ENCODE results near the gene TMEM134.
A peak's percentile ranks its signal among the peaks of the same experiment; 100 is the strongest.
"Not testable (repeated sequence)": the region's sequence is repeated elsewhere in the genome, so short reads cannot be mapped to it uniquely, and the experiment has no call there.

TMEM134 gene

GRCh38 chr11:67468759-67469507 is at the start of gene TMEM134:
TMEM134 (minus strand) TSS chr11:67469251; CDS start chr11:67469192, 59 bp downstream.
- peak within 1 kb of the TSS; percentile 87 for H3K27ac ChIP-seq
- peak; percentile 43 for DNase-seq (ENCODE audit: low read depth, low spot score)

DNA sequence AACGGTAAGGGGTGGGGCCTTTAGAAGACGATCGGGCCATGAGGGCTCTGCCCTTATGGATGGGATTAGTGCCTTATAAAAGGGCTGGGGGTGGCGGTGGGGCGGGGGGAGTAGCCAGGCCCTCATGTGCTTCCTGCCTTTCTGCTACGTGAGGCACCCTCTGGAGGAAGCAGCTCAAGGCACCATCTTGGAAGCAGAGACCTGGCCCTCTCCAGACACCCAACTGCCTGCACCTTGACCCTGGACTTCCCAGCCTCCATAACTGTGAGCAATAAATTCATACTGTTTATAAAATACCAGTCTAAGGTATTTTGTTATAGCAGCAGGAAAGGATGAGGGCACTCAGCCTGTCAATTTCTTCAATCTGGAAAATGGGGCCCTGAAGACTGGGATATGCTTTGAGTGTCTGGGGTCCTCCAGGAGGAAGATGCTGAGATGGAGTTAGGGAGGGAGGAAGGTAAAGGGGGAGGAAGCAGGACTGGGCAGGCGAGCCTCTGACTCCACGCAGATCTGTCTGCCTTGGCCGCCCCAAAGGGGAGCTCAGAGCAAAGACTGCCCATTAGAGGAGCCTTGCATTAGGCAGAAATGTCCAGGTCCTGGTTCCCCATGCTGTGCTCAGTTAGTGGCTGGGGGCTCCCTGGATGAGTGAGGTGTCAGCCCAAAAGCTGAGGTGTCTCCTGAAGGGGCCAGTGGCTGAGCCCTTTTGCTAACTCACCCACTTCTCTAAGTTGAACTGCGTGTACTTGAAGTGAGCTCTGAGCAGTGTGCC is 48.9 kb upstream of the TMEM134 start:
- no peak for DNase-seq (ENCODE audit: low read depth, low spot score)
- no peak overlapping the region for H3K27ac ChIP-seq

DNA sequence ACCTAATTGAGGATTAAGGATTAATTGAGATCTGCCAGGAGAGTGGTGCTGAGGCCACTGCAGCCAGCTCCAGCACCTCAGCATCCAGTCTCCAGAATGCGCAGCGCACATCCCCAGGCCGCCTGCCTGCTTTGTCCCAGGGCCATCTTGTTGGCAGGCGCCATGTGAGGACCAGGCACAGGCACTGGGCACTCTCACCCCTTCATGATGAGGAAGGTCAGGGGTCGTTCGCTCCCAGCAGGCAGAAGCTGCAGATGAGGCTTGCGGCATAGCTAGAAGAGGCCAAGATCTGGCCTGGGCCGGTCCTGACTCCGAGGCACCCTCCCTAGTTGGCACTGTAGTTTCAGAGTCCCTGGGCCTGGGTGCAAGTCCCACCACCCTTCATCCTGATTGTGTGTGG is 47.8 kb upstream of the TMEM134 start:
- H3K27ac ChIP-seq, result no peak overlapping the region
- no peak for DNase-seq (ENCODE audit: low read depth, low spot score)

- no peak for DNase-seq (ENCODE audit: low read depth, low spot score)
- H3K27ac ChIP-seq, result no peak overlapping the region
Observed at GRCh38 chr11:67514116-67514515, 45.1 kb upstream of the TMEM134 start.

DNA sequence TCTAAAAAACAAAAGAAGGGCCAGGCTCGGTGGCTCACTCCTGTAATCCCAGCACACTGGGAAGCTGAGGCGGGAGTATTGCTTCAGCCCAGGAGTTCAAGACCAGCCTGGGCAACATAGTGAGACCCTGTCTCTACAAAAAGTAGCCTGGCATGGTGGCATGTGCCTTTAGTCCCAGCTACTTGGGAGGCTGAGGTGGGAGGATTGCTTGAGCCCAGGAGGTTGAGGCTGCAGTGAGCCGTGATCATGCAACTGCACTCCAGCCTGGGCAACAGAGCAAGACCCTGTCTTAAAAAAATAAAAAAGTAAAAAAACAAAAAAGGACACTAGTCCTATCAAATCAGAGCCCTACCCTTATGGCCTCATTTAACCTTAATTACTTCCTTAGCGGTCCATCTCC is 42.5 kb upstream of the TMEM134 start:
- not testable (repeated sequence) for H3K27ac ChIP-seq; DNase-seq (ENCODE audit: low read depth, low spot score)

DNA sequence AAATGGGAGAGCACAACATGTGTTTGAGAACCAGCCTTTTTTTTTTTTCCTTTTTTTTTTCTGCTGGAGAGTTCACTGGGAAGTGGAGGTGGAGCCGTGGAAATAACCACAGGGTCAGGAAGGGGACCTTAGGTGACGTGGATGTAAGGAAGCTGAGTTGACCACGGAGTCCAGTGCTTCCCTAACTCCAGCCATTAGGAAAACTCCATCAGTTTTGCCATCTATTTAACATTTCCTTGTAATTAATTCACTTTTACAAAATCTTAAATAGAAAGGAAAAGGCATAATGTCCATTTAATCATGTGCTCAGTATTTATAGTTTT is 40.9 kb upstream of the TMEM134 start:
- DNase-seq (ENCODE audit: low read depth, low spot score), result no peak
- no peak overlapping the region for H3K27ac ChIP-seq

DNA sequence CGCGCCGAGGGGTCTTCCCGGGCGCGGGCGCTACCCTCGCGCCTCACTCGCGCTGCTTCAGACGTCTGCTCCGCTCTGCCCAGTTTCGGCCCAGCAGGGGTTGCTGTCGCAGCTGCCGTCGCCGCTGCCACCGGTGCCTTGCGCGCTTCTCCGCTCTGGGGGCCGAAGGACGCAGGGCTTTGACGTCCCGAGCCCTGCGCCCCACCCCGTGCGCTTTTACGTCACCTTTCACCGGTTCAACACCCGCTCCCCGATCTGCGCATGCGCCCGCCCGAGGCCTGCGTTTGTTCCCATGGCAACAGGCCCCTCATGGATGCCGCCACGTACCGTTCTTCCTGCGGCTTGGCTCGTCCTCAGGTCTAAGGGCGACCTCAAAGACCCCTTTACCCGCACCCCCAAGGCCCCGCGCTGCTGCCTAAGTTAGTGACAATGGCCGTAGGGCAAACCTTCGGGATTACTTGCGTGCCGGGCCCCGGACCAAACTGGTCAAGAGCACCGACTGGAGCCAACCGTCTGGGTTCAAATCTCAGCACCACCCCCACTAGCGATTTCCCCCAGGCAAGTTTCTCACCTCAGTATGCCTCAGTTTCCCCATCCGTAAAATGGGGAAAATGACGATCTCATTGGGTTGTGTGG is 39.6 kb upstream of the TMEM134 start:
- peak overlapping the region; percentile 98 for H3K27ac ChIP-seq
- DNase-seq (ENCODE audit: low read depth, low spot score), result peak; percentile 73

DNA sequence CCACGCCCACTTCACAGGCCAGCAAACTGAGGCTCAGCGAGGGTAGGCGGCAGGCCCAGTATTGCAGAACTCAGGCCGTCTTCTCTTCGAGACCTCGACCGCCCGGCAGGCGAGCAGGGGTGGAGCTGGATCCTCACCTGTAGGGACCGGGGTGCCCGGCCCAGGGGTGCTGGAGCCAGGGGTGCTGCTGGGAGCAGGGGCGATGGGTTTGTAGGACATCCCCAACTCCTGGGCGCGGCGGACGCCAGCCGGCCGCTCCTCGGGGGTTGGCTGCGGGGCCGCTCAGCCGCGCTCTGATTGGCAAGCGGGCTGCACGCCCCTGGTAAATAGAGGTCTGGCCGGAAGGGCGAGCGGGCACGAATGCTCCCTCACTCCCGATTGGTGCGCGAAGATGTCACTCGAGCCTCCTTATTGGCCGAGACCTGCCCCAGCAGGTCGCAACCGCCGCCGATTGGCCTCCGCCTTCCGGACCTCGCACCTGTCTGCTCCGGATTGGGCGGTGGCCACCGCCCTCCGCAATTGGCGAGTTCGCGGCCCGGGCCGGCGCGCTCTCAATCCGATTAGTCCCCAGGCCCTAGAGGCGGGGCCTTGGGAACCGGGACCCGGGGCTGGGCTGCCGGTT is 38.9 kb upstream of the TMEM134 start, which contains the start of gene CDK2AP2:
Gene CDK2AP2 (minus strand): TSS at position 299 of the 622 bp plus-strand sequence. CDS start 80 bp downstream, at position 219.
- peak within 1 kb of the TSS; percentile 98 for H3K27ac ChIP-seq
- DNase-seq (ENCODE audit: low read depth, low spot score), result peak; percentile 99

GRCh38 chr11:67507242-67507863 is 38.3 kb upstream of the TMEM134 start:
- no peak for DNase-seq (ENCODE audit: low read depth, low spot score)
- peak overlapping the region; percentile 98 for H3K27ac ChIP-seq

GRCh38 chr11:67506426-67507051 is 37.5 kb upstream of the TMEM134 start:
- peak overlapping the region; percentile 98 for H3K27ac ChIP-seq
- DNase-seq (ENCODE audit: low read depth, low spot score), result no peak

DNA sequence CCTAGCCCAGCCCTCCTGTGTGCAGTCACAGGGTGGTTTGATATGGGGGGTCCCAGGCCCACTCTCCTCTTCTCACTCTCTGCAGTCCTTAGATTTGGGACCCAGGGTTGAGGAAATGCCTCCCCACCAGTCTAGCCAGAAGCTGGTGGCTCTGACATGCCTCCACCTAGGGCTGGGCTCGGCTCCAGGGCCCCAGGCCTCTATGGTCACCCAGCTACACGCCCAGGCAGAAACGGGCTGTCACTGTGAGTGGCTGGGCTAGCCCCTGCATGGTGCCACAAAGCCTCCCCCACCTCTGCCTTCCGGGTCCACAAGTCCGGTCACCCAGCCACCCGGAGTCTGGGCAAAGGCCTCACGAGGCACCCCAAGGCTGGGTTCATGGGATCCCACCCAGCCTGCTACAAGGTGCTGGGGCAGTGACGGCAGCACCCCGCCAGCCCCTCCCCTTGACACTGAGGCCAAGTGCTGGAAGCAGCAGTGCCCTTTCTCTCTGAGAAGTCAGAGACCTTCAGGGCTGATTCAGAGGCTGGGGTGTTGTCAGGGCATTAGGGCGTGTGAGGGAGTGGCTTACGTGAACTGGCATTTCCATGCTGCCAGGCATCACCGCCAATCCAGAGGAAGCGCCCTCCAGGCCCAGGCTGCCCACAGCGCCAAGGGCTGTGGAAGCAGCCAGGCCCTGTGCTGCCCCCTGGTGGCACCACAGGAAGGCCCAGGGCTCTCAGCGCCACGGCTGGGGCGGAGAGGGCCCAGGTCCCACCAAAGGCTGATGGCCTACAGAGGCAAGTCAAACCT is 36.8 kb upstream of the TMEM134 start:
- peak; percentile 95 for DNase-seq (ENCODE audit: low read depth, low spot score)
- H3K27ac ChIP-seq, result peak overlapping the region; percentile 98

- no peak for DNase-seq (ENCODE audit: low read depth, low spot score)
- H3K27ac ChIP-seq, result peak within 1 kb of the TSS; percentile 98
Observed at GRCh38 chr11:67504950-67505581, 36.0 kb upstream of the TMEM134 start, which contains the start of gene PITPNM1. PITPNM1 (minus strand) TSS chr11:67505363; CDS start chr11:67504180, 1,183 bp downstream.

DNA sequence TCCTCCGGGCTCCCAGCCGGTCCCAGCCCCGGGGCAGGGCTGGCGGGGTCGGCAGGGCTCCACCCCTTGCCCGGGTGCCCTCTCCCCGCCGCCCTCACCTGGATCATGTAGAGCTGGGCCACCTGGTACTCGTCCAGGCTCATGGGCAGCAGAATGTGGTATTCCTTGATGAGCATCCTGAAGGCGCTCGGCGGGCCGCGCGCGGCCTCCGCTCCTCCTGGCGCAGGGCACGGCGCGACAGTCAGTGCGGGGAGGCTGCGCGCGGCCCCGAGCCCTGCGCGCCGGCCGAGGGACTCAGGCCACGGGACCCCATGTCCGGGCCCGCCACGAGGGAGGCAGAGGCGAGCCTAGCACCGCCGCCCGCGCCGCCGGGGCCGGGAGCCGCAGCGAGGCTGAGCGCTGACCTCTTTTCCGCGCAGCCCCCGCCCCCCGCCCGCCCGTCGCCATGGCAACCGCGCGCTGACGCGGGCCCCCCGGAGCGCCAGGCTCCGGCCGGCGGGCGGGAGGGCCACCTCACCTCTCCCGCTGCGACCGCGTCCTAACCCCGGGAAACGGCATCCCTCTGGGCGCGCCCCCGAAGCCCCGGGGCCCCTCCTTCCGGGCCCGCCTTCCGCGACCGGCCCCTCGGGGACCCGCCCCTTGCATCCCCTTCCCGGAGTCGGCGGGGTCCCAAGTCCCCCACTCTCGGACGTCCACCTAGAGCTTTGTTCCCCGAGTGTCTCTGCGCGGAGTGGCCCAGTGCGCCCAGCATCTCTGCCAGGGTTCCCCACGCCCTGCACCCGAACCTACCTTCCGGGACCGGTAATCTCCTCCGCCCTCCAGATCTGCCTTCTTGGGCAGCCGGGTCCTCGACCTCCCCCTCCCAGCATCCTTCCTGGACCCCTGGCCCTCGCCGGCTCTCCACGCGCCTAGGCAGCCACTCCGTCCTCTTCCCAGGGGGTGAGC is 35.2 kb upstream of the TMEM134 start:
- H3K27ac ChIP-seq, result peak overlapping the region; percentile 98
- DNase-seq (ENCODE audit: low read depth, low spot score), result no peak

GRCh38 chr11:67503119-67504004 is 34.3 kb upstream of the TMEM134 start:
- H3K27ac ChIP-seq, result no peak overlapping the region
- no peak for DNase-seq (ENCODE audit: low read depth, low spot score)

DNA sequence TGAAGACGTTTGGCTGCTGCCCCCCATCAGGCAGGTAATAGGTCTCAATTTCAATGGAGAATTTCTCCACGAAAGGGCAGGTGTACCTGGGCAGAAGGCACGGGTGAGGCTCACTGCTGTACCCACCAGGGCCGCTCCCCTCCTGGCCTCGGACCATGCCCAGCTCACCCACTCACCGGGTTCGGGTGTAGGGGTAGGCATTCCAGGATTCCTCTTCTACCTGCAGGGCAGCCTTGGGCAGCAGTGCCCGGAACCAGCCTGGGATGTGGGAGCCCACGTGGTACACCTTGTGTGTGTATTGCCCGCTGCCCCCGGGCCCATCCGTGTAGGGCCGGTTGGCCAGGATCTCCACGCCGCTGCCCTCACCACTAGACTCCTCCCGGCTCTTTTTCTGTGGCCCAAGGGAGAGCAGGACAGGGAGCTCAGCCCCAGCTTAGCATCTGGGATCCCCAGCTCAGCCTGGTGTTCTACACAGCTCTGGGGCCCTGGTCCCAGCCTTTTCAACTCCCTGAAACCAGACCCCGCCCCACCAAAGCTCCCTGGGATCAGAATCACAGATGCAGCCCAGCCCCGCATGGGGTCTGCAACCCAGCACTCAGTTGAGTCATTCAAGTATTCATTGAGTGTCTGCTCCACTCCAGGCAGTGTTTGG is 33.4 kb upstream of the TMEM134 start:
- DNase-seq (ENCODE audit: low read depth, low spot score), result no peak
- H3K27ac ChIP-seq, result no peak overlapping the region

DNA sequence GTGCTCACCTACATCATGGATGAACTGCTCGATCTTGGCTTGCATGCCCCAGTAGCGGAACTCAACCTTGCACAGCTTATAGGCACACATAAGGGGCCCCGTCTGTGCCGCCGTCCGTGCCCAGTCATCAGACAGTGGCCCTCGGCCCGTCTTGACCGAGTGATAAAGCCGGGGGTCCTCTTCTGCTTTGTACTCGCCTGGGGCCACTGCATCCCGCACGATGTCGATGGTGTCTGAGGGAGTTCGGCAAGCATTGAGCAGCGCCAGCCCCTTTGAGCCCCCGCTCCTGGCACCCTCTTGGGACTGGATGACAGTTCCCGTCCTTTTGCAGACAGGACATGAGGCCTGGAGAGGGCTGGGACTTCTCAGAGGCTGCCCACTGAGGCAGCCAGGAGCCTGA is 32.8 kb upstream of the TMEM134 start:
- no peak overlapping the region for H3K27ac ChIP-seq

More for the DNA sequence above, 32.8 kb upstream of the TMEM134 start:
- DNase-seq (ENCODE audit: low read depth, low spot score), result no peak
